GM23248 (cell line): ENCODE results near the gene ATP2B3.

Experiments used
- EZH2 ChIP-seq: fragments of 200-600 bp; sonication (generic); IDR thresholded peaks from 2 replicates; pipeline ENCODE4 v1.6.1; 2018; ENCODE audit warnings: antibody characterized with exemption, mild to moderate bottlenecking; ENCODE audit not compliant: insufficient read depth, poor library complexity, severe bottlenecking
- EZH2phosphoT487 ChIP-seq: fragments of 200-600 bp; sonication (generic); IDR thresholded peaks from 2 replicates; pipeline ENCODE4 v1.6.1; 2018; ENCODE audit warnings: antibody characterized with exemption, moderate library complexity, mild to moderate bottlenecking, low read depth; ENCODE audit not compliant: insufficient read depth

- TF ChIP-seq EZH2: no peak
- no peak for TF ChIP-seq EZH2phosphoT487
Observed at GRCh38 chrX:153544727-153545126, 27.3 kb downstream of the ATP2B3 start.
